NCI-H510A treated with DMSO at 0.1 percent for 48 hours (cell line): ENCODE measurements around the gene LIPE.

ENCODE experiments used
- DNase-seq: peaks from one replicate; lab custom pipeline; 2025; lab: John Stamatoyannopoulos, UW

Gene LIPE

GRCh38 chr19:42411581-42412178, 15.5 kb downstream of the LIPE start:
- DNase-seq = no peak

GRCh38 chr19:42410371-42410770, 16.8 kb downstream of the LIPE start:
- no peak for DNase-seq

- DNase-seq = no peak
Measured at GRCh38 chr19:42409477-42409876, 17.7 kb downstream of the LIPE start.

GRCh38 chr19:42407816-42408175, 19.4 kb downstream of the LIPE start:
- DNase-seq = no peak

GRCh38 chr19:42407085-42407815, 19.9 kb downstream of the LIPE start:
- DNase-seq = no peak

GRCh38 chr19:42406111-42406510, 21.1 kb downstream of the LIPE start:
- DNase-seq = no peak

- no peak for DNase-seq
Measured at GRCh38 chr19:42403586-42403985, 23.6 kb downstream of the LIPE start.

GRCh38 chr19:42402376-42403116, 24.6 kb downstream of the LIPE start:
- DNase-seq = peak; percentile 14

GRCh38 chr19:42401365-42402303, 25.6 kb downstream of the LIPE start:
- DNase-seq = peak; percentile 70

GRCh38 chr19:42400404-42400803, 26.8 kb downstream of the LIPE start:
- no peak for DNase-seq

GRCh38 chr19:42397263-42398166, 29.7 kb downstream of the LIPE start:
- no peak for DNase-seq

- DNase-seq = peak; percentile 96
Measured at GRCh38 chr19:42396381-42397262, 30.6 kb downstream of the LIPE start.

- no peak for DNase-seq
Measured at GRCh38 chr19:42394751-42395150, 32.4 kb downstream of the LIPE start.

GRCh38 chr19:42392165-42392564, 35.0 kb downstream of the LIPE start:
- DNase-seq = no peak

GRCh38 chr19:42389899-42390298, 37.3 kb downstream of the LIPE start, which contains the start of gene CNFN:
Gene CNFN (minus strand): TSS chr19:42390297. CDS start chr19:42389037, 1,260 bp downstream.
- no peak for DNase-seq

- no peak for DNase-seq
Measured at GRCh38 chr19:42388851-42389489, 38.2 kb downstream of the LIPE start.

GRCh38 chr19:42386974-42387707, 40.0 kb downstream of the LIPE start:
- peak; percentile 84 for DNase-seq

- DNase-seq = no peak
Measured at GRCh38 chr19:42380155-42380554, 47.0 kb downstream of the LIPE start.
